ENCODE measurements around the gene ZRANB3. TPM values are rescaled to one million over a fixed set of nuclear protein-coding genes. Genes with fewer than 3 reads are reported as not detected.

The ZRANB3 gene
- total RNA-seq, 1 donor from 2014 or later, result 1.4 TPM

- Histone ChIP-seq H3K27ac (replicated peaks) (no peak overlapping the region), H3K36me3 (no peaks in the 10 kb centered on the region), H3K9me3 (replicated peaks) (peaks cover 37% of the 10 kb centered on the region), H3K27me3 (ENCODE audit: low read depth) (no peaks in the 10 kb centered on the region), H3K4me1 (peaks cover 9% of the 10 kb centered on the region), H3K4me3 (no peak overlapping the region)
- intact Hi-C loops (cut with micrococcal nuclease), result no loop called here
- TF ChIP-seq CTCF (IDR thresholded peaks at IDR 0.05; ENCODE audit: borderline replicate concordance), result no peak
- no peak for DNase-seq
These were observed 341.9 kb downstream of the ZRANB3 start for GRCh38 chr2:135189148-135189547.

- H3K4me3 ChIP-seq, result no peak overlapping the region
- H3K36me3 ChIP-seq, result no peaks in the 10 kb centered on the region
- H3K9me3 ChIP-seq (replicated peaks), result peaks cover 31% of the 10 kb centered on the region
- peaks cover 9% of the 10 kb centered on the region for H3K4me1 ChIP-seq
- no peak for TF ChIP-seq CTCF (IDR thresholded peaks at IDR 0.05; ENCODE audit: borderline replicate concordance)
- H3K27ac ChIP-seq (replicated peaks), result no peak overlapping the region
- intact Hi-C loops (cut with micrococcal nuclease), result no loop called here
- no peaks in the 10 kb centered on the region for H3K27me3 ChIP-seq (ENCODE audit: low read depth)
- DNase-seq, result no peak
These were observed 343.7 kb downstream of the ZRANB3 start for GRCh38 chr2:135187270-135187669.

- Histone ChIP-seq H3K9me3 (replicated peaks) (peaks cover 21% of the 10 kb centered on the region), H3K27me3 (ENCODE audit: low read depth) (no peaks in the 10 kb centered on the region), H3K4me1 (peaks cover 9% of the 10 kb centered on the region), H3K36me3 (no peaks in the 10 kb centered on the region), H3K27ac (replicated peaks) (no peak overlapping the region), H3K4me3 (no peak overlapping the region)
- DNase-seq, result no peak
- intact Hi-C loops (cut with micrococcal nuclease), result no loop called here
- no peak for TF ChIP-seq CTCF (IDR thresholded peaks at IDR 0.05; ENCODE audit: borderline replicate concordance)
These were observed 345.0 kb downstream of the ZRANB3 start for GRCh38 chr2:135186054-135186453.

GRCh38 chr2:135183822-135184221, 347.2 kb downstream of the ZRANB3 start:
- Histone ChIP-seq H3K4me1 (peaks cover 9% of the 10 kb centered on the region), H3K27me3 (ENCODE audit: low read depth) (no peaks in the 10 kb centered on the region), H3K27ac (replicated peaks) (no peak overlapping the region), H3K4me3 (no peak overlapping the region), H3K9me3 (replicated peaks) (no peaks in the 10 kb centered on the region), H3K36me3 (no peaks in the 10 kb centered on the region)
- TF ChIP-seq CTCF (IDR thresholded peaks at IDR 0.05; ENCODE audit: borderline replicate concordance), result no peak
- intact Hi-C loops (cut with micrococcal nuclease), result no loop called here
- no peak for DNase-seq

- no peak for TF ChIP-seq CTCF (IDR thresholded peaks at IDR 0.05; ENCODE audit: borderline replicate concordance)
- Histone ChIP-seq H3K9me3 (replicated peaks) (peaks cover under 1% of the 10 kb centered on the region), H3K4me3 (no peak overlapping the region), H3K27me3 (ENCODE audit: low read depth) (no peaks in the 10 kb centered on the region), H3K27ac (replicated peaks) (no peak overlapping the region), H3K36me3 (peaks cover 3% of the 10 kb centered on the region), H3K4me1 (peaks cover 9% of the 10 kb centered on the region)
- DNase-seq, result no peak
- intact Hi-C loops (cut with micrococcal nuclease), result no loop called here
These were observed 348.4 kb downstream of the ZRANB3 start for GRCh38 chr2:135182601-135183000.

- TF ChIP-seq CTCF (IDR thresholded peaks at IDR 0.05; ENCODE audit: borderline replicate concordance), result no peak
These were observed 348.8 kb downstream of the ZRANB3 start for GRCh38 chr2:135182190-135182589.

More at GRCh38 chr2:135182190-135182589, 348.8 kb downstream of the ZRANB3 start:
- no peak overlapping the region for H3K27ac ChIP-seq (replicated peaks)
- intact Hi-C loops (cut with micrococcal nuclease), result no loop called here
- peaks cover 7% of the 10 kb centered on the region for H3K36me3 ChIP-seq
- peaks cover 5% of the 10 kb centered on the region for H3K9me3 ChIP-seq (replicated peaks)
- peaks cover 9% of the 10 kb centered on the region for H3K4me1 ChIP-seq
- no peaks in the 10 kb centered on the region for H3K27me3 ChIP-seq (ENCODE audit: low read depth)
- DNase-seq, result no peak
- H3K4me3 ChIP-seq, result no peak overlapping the region
